Mesendoderm (in vitro differentiated cells): Measurements from ENCODE around the gene COA4.

Experiments used
- DNase-seq: peaks from one replicate; pipeline ENCODE4 v3.0.0; 2013
- H2AK5ac ChIP-seq: 2 replicates; pipeline ENCODE4 v1.6.1; 2013; ENCODE audit warnings: low read length, inconsistent platforms
- H2BK120ac ChIP-seq: 2 replicates; pipeline ENCODE4 v1.6.1; 2013; ENCODE audit warnings: low read depth, mild to moderate bottlenecking, low read length, moderate library complexity, mixed read lengths
- H2BK15ac ChIP-seq: replicated peaks from 2 replicates; pipeline ENCODE4 v1.6.1; 2013; ENCODE audit warnings: low read depth, mild to moderate bottlenecking, moderate library complexity
- H2BK5ac ChIP-seq: 2 replicates; pipeline ENCODE4 v1.6.1; 2013; ENCODE audit warnings: low read length, inconsistent platforms
- H3K18ac ChIP-seq: 2 replicates; pipeline ENCODE4 v1.6.1; 2013; ENCODE audit warnings: mild to moderate bottlenecking, low read length, mixed read lengths
- H3K23ac ChIP-seq: one replicate; pipeline ENCODE4 v1.6.1; 2013; ENCODE audit warnings: low read length
- H3K27ac ChIP-seq: 2 replicates; pipeline ENCODE4 v1.5.1; 2013; ENCODE audit warnings: low read depth, mild to moderate bottlenecking, inconsistent platforms, low read length, moderate library complexity
- H3K27me3 ChIP-seq: 2 replicates; pipeline ENCODE4 v1.6.1; 2013; ENCODE audit warnings: low read length, control low read depth, mild to moderate bottlenecking, inconsistent platforms; ENCODE audit not compliant: insufficient read depth, poor library complexity
- H3K36me3 ChIP-seq: 2 replicates; pipeline ENCODE4 v1.6.1; 2013; ENCODE audit warnings: low read length, inconsistent platforms; ENCODE audit not compliant: control insufficient read depth, insufficient read depth
- H3K4ac ChIP-seq: one replicate; pipeline ENCODE4 v1.6.1; 2013; ENCODE audit warnings: low read depth, mild to moderate bottlenecking, low read length, moderate library complexity
- H3K4me1 ChIP-seq: 2 replicates; pipeline ENCODE4 v1.6.1; 2013; ENCODE audit warnings: low read depth, low read length, inconsistent platforms; ENCODE audit not compliant: control insufficient read depth
- H3K4me2 ChIP-seq: 2 replicates; pipeline ENCODE4 v1.6.1; 2013; ENCODE audit warnings: low read length
- H3K4me3 ChIP-seq: 2 replicates; pipeline ENCODE4 v1.5.1; 2013; ENCODE audit warnings: mild to moderate bottlenecking, low read length
- H3K56ac ChIP-seq: one replicate; pipeline ENCODE4 v1.6.1; 2013; ENCODE audit warnings: low read length
- H3K79me1 ChIP-seq: 2 replicates; pipeline ENCODE4 v1.6.1; 2013; ENCODE audit warnings: low read length, inconsistent platforms
- H3K79me2 ChIP-seq: 2 replicates; pipeline ENCODE4 v1.6.1; 2013; ENCODE audit warnings: mild to moderate bottlenecking, low read length; ENCODE audit not compliant: control insufficient read depth, insufficient read depth
- H3K9ac ChIP-seq: 2 replicates; pipeline ENCODE4 v1.6.1; 2013; ENCODE audit warnings: low read length, inconsistent platforms
- H4K5ac ChIP-seq: one replicate; pipeline ENCODE4 v1.6.1; 2013; ENCODE audit warnings: low read length
- H4K8ac ChIP-seq: one replicate; pipeline ENCODE4 v1.6.1; 2013; ENCODE audit warnings: low read depth, mild to moderate bottlenecking, control low read depth, low read length, moderate library complexity
- WGBS: extraction: QIAGEN DNeasy Blood & Tissue Kit; methylation state at CpG from one replicate; pipeline ENCODE4 v1.1.7; 2013; ENCODE audit warnings: low lambda C conversion rate, missing lambda C conversion rate; ENCODE audit not compliant: insufficient coverage; ENCODE audit errors: extremely low coverage; 5-methylcytosine and 5-hydroxymethylcytosine counted together

The COA4 gene

GRCh38 chr11:73912026-73912425 lies 35.4 kb upstream of the COA4 start:
- Histone ChIP-seq H3K36me3 (no peaks in the 10 kb centered on the region), H3K4me3 (no peak overlapping the region), H2BK120ac (no peak overlapping the region), H3K27me3 (no peaks in the 10 kb centered on the region), H3K27ac (no peak overlapping the region), H3K18ac (no peak overlapping the region), H3K9ac (no peak overlapping the region), H2BK5ac (no peak overlapping the region), H3K4ac (no peak overlapping the region), H2AK5ac (no peak overlapping the region), H3K56ac (no peak overlapping the region), H3K4me1 (no peaks in the 10 kb centered on the region), H3K4me2 (no peak overlapping the region), H3K79me2 (no peaks in the 10 kb centered on the region), H4K8ac (no peak overlapping the region), H2BK15ac (no peak overlapping the region), H3K23ac (no peak overlapping the region), H4K5ac (no peak overlapping the region), H3K79me1 (no peaks in the 10 kb centered on the region)
- no CpG with 5 or more reads among the region's 2 CpGs for WGBS
- no peak for DNase-seq

DNA sequence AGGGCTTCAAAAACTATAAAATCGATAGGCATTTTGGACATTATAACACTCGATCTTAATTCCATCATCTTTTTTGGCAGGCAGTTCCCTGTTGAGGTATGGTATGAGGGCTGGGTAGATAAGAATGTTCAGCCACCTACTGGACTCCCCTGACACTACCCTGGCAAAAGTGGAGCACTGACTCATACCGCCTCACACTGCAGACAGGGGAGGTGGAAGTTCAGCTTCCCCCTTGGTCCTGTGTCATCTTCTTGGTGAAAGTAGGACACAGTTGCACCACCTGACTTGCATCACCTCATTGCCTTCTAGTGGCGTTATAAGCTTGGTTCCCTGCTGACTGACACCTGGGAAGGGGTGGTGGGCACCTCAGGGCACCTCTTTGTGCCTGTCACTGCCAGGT lies 30.5 kb upstream of the COA4 start:
- Histone ChIP-seq H3K27me3 (no peaks in the 10 kb centered on the region), H3K79me2 (no peaks in the 10 kb centered on the region), H2BK120ac (no peak overlapping the region), H4K5ac (no peak overlapping the region), H3K27ac (no peak overlapping the region), H3K9ac (no peak overlapping the region), H3K23ac (no peak overlapping the region), H3K36me3 (no peaks in the 10 kb centered on the region), H3K56ac (no peak overlapping the region), H3K4me1 (no peaks in the 10 kb centered on the region), H4K8ac (no peak overlapping the region), H3K4me3 (no peak overlapping the region), H3K79me1 (no peaks in the 10 kb centered on the region), H3K4ac (no peak overlapping the region), H2BK15ac (no peak overlapping the region), H2AK5ac (no peak overlapping the region), H2BK5ac (no peak overlapping the region), H3K4me2 (no peak overlapping the region), H3K18ac (no peak overlapping the region)
- no CpG with 5 or more reads among the region's 4 CpGs for WGBS
- peak; percentile 64 for DNase-seq

DNA sequence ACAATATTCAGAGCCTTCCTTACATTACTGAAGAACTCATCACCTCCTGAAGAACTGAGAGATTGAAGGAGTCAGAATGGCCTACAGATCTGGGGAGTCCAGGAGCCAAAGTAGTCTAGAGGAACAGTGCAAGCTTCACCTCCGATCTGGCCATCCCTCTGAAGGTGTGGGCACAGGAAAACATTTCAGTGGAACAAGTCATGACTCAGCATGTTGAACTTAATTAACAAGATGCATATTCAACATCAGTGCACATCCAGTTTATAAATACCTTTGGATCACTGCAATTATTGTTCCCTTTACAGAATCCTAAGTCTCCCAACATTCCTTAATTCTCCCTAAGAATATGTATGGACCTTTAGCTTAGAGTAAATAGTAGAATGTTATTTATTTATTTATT lies 25.7 kb upstream of the COA4 start:
- Histone ChIP-seq H2AK5ac (no peak overlapping the region), H4K5ac (no peak overlapping the region), H3K4me2 (no peak overlapping the region), H2BK15ac (no peak overlapping the region), H3K36me3 (peaks cover 1% of the 10 kb centered on the region), H3K18ac (no peak overlapping the region), H3K56ac (no peak overlapping the region), H2BK120ac (no peak overlapping the region), H3K79me2 (no peaks in the 10 kb centered on the region), H3K79me1 (no peaks in the 10 kb centered on the region), H3K4me3 (no peak overlapping the region), H3K4ac (no peak overlapping the region), H4K8ac (no peak overlapping the region), H3K27ac (no peak overlapping the region), H3K9ac (no peak overlapping the region), H2BK5ac (no peak overlapping the region), H3K27me3 (no peaks in the 10 kb centered on the region), H3K23ac (no peak overlapping the region), H3K4me1 (no peaks in the 10 kb centered on the region)
- DNase-seq, result no peak
- WGBS, result no CpG with 5 or more reads among the region's 1 CpG

DNA sequence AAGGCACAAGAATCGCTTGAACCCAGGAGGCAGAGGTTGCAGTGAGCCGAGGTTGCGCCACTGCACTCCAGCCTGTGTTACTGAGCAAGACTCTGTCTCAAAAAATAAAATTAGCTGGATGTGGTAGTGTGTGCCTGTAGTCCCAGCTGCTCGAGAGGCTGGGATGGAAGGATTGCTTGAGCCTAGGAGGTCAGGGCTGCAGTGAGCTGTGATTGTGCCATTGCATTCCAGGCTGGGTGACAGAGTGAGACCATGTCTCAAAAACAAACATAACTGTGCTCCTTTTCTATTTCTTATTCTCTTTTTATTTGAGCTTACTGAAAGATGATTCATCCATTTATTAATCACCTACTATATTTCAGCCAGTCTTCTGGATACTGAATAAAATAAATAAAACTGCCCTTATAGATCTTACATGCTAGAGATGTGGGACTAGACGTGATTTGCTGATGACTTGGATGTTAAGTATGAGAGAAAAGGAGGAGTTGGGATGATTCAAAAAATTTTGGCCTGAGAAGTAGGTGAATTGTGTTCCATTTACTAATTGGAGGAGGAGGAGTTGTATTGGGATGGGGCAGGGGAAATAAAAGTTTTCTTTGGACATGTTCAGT lies 18.2 kb upstream of the COA4 start:
- WGBS, result no CpG with 5 or more reads among the region's 5 CpGs
- Histone ChIP-seq H3K36me3 (peaks cover 1% of the 10 kb centered on the region), H2BK5ac (no peak overlapping the region)

GRCh38 chr11:73893041-73893440 lies 16.4 kb upstream of the COA4 start:
- Histone ChIP-seq H3K27me3 (no peaks in the 10 kb centered on the region), H3K79me2 (no peaks in the 10 kb centered on the region), H3K4me1 (no peaks in the 10 kb centered on the region), H2BK120ac (no peak overlapping the region), H2BK15ac (no peak overlapping the region), H3K36me3 (no peaks in the 10 kb centered on the region), H3K4me2 (no peak overlapping the region), H4K8ac (no peak overlapping the region), H3K9ac (no peak overlapping the region), H3K56ac (no peak overlapping the region), H3K18ac (no peak overlapping the region), H3K4me3 (no peak overlapping the region), H4K5ac (no peak overlapping the region), H3K79me1 (no peaks in the 10 kb centered on the region), H2BK5ac (no peak overlapping the region), H2AK5ac (no peak overlapping the region), H3K4ac (no peak overlapping the region), H3K27ac (no peak overlapping the region), H3K23ac (no peak overlapping the region)
- no CpG with 5 or more reads among the region's 3 CpGs for WGBS
- no peak for DNase-seq

More for the DNA sequence above, 18.2 kb upstream of the COA4 start:
- no peak overlapping the region for H4K8ac ChIP-seq
- H3K23ac ChIP-seq, result no peak overlapping the region
- no peaks in the 10 kb centered on the region for H3K27me3 ChIP-seq
- H3K79me2 ChIP-seq, result no peaks in the 10 kb centered on the region
- no peak overlapping the region for H2AK5ac ChIP-seq
- no peaks in the 10 kb centered on the region for H3K79me1 ChIP-seq
- no peak overlapping the region for H3K18ac ChIP-seq
- no peak overlapping the region for H3K56ac ChIP-seq
- no peak overlapping the region for H3K4me3 ChIP-seq
- no peak for DNase-seq
- H3K4me1 ChIP-seq, result no peaks in the 10 kb centered on the region
- H3K27ac ChIP-seq, result no peak overlapping the region
- H3K4me2 ChIP-seq, result no peak overlapping the region
- H3K9ac ChIP-seq, result no peak overlapping the region
- H2BK120ac ChIP-seq, result no peak overlapping the region
- no peak overlapping the region for H3K4ac ChIP-seq
- H2BK15ac ChIP-seq, result no peak overlapping the region
- H4K5ac ChIP-seq, result no peak overlapping the region

DNA sequence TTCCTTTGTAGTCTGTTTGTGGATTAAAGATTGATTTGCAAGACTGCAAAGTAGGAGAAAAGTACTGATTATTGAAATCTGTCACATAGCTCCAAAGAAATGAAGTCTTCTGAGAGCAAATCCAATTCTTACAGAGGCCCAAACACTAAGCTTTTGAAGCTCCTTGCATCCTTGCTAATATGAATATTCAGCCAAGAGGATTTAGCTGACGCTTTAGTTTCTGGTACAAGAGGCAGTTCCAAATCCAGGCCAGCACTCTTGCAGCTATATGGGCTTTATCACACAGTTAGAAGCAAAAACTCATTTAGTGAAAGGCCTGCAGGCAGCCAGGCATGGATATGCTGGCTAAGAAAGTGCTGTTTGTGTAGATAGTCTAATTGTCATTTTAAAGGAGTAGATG lies 12.9 kb upstream of the COA4 start:
- no peak overlapping the region for H3K23ac ChIP-seq
- H3K4ac ChIP-seq, result no peak overlapping the region
- H3K4me2 ChIP-seq, result no peak overlapping the region
- no peak overlapping the region for H2AK5ac ChIP-seq
- H3K9ac ChIP-seq, result no peak overlapping the region
- no CpG with 5 or more reads among the region's 1 CpG for WGBS
- no peak overlapping the region for H4K5ac ChIP-seq
- H3K27ac ChIP-seq, result no peak overlapping the region
- H3K79me1 ChIP-seq, result no peaks in the 10 kb centered on the region
- H4K8ac ChIP-seq, result no peak overlapping the region
- no peak overlapping the region for H2BK5ac ChIP-seq
- no peaks in the 10 kb centered on the region for H3K36me3 ChIP-seq
- H2BK120ac ChIP-seq, result no peak overlapping the region
- no peak overlapping the region for H3K4me3 ChIP-seq
- DNase-seq, result no peak
- no peak overlapping the region for H3K18ac ChIP-seq
- H3K27me3 ChIP-seq, result no peaks in the 10 kb centered on the region
- no peaks in the 10 kb centered on the region for H3K79me2 ChIP-seq
- no peaks in the 10 kb centered on the region for H3K4me1 ChIP-seq
- no peak overlapping the region for H2BK15ac ChIP-seq
- no peak overlapping the region for H3K56ac ChIP-seq
